Stimulated activated CD8-positive, alpha-beta memory T cell treated with anti-CD3 and anti-CD28 coated beads, Interleukin-12 subunit alpha, Interleukin-12 subunit beta, amount 100 ng/mL, for 1 hour (primary cell): ENCODE results near the gene NCBP2.

Experiments used
- DNase-seq: peaks from one replicate; pipeline ENCODE4 v3.0.0-alpha.2; 2020; ENCODE audit warnings: low read depth

The NCBP2 gene

GRCh38 chr3:196938576-196938975 lies 3.8 kb downstream of the NCBP2 start:
- no peak for DNase-seq

DNA sequence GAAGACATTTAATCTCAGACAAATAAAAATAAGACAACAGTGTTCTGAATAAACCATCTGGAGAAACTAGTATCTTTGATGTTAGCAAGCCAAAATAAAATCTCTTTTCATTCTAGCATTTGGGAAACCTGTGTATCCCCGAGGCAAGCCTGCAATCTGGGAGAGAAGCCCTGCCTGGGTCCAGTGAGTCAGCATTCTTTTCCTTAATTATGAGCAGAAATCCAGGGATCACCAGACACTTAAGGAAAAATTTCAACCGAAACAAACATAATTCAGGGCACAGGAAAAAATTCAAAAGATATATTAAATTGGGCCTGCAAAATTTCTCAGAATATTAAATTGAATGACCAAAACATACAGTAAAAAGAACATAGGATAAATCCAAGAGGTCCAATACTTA lies 4.2 kb downstream of the NCBP2 start:
- no peak for DNase-seq

GRCh38 chr3:196936288-196936687 lies 6.0 kb downstream of the NCBP2 start:
- no peak for DNase-seq

DNA sequence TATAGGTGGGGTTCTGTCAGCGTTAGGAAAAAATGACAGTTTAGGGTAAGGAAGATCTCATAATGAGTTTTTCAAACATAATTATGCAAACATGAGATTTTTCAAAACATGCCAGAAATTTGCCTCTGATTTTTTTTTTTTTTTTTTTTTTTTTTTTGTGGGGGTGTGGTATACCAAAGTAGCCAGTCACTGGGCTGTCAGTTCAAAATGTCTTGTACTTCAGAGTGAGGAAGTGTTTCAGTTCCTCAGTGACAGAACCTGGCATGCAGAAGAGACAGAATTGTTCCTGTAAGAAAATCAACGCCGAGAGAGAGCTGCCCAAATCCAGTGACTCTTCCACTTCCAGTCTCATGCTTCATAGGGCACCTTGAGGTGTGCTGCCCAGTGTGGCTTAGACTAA lies 9.7 kb downstream of the NCBP2 start:
- no peak for DNase-seq

DNA sequence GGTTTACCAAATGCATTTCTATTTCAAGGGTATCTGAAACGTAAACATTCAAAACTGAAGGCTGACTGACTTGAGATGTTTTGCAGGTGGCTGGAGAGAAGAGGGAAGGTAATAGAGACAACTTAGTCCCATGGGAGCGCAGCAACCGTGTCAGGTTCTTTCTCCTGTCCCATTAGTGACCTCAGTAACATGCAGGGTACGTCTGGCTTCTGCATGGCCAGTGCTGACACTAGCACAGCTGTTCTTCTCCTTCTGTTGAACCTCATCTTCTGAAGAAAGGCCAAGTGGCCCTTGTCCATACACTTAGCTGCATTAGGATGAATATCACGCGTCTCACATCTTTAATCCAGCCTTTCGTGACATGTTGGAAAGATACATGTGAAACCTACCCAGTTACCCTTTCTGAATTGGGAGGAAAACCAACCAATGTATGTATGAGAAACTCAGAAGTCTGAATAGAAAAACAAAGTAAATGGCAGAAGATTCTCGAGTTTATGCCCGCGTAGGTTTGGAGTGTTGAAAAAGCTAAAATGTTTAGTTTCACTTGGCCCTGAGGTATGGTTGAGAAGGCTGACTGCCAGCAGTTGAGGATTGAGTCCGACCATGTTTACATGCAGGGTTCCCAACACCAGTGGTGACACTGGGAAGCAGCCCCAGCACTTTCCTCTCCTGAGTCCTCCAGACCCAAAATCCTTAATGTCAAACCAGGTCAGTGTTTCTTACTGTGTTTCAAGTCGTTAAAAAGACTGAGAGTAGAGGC lies 10.3 kb downstream of the NCBP2 start:
- no peak for DNase-seq

- DNase-seq, result no peak
These were observed 11.2 kb downstream of the NCBP2 start for GRCh38 chr3:196931157-196931556.

DNA sequence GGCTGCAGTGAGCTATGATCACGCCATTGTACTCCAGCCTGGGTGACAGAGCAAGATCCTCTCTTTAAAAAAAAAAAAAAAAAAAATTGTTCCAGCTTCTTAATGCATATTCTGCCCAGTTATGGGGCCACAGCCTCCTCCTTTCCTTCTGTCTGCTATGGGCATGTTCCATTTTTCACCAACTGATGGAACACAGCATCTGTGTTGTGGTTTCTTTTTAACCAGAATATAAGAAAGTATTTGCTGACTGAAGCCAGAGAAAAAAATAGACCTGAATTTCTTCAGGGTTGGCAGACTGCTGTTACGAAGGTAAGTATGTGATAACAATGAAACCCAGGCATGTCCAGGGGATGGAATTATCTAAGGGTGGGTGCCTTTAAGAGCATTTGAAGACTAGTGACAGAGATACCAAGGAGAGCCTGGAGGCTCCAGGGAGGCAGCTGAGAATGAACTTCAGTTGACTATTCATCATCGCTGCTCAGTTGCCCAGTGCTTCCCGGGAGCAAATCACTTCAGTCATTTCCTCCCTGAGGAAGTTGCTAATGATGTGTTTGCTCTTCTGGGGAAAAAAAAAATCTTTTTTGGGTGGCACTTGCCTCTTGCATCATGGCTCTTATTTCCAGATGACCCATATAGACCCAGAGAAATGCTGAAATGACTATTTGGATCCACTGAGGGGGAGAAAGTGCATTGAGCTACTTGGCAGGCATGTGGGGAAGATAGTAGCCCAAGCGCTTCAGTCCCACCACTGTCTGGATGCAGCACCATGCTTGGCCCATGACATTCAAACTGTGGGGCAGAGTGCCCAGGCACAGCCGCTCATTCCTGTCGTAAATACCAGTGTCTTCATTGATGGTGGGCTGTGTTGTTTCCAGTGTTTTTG lies 14.5 kb downstream of the NCBP2 start:
- DNase-seq, result no peak

DNA sequence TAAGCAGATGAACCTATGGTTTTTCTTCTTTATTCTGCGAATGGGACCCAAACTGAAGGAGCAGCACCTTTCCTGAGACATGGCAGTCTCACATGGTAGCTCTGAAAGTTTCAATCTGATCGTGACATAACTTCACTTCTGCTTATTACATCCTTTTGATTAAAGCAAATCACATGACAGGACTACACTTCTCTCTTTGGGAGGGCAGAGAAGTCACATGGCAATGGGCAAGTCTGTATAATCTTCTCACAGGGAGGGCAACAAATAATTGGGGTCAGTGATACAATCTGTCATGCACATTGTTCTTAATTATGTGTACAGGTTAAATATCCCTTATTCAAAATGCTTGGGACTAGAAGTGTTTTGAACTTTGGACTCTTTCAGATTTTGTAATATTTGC lies 21.6 kb downstream of the NCBP2 start:
- no peak for DNase-seq

DNA sequence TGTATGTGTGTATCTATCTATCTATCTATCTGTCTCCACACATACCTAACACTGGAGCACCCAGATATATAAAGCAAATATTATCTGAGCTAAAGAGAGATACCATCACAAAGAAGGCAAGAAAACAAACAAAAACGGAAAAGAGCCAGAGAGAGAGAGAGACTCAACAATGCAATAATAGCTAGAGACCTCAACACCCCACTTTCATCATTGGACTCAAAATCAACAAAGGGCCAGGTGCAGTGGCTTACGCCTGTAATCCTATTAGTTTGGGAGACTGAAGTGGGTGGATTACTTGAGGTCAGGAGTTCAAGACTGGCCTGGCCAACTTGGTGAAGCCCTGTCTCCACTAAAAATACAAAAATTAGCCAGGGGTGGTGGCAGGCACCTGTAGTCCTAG lies 23.4 kb downstream of the NCBP2 start:
- DNase-seq, result no peak

DNA sequence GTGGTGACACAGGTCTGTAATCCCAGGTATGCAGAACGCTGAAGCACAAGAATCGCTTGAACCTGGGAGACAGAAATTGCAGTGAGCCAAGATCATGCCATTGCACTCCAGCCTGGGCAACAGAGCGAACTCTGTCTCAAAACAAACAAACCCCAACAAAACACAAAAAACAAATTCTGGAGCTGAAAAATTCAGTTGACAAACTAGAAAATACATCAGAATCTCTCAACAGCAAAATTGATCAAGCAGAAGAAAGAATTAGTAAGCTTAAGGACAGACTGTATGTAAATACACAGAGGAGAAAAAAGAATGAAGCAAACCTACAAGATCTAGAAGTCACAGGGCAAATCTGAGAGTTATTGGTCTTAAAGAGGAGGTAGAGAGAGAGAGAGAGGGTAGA lies 25.3 kb downstream of the NCBP2 start:
- DNase-seq, result no peak

- DNase-seq, result no peak
These were observed 26.1 kb downstream of the NCBP2 start for GRCh38 chr3:196916221-196916620.

- DNase-seq, result no peak
These were observed 27.0 kb downstream of the NCBP2 start for GRCh38 chr3:196915375-196915774.

DNA sequence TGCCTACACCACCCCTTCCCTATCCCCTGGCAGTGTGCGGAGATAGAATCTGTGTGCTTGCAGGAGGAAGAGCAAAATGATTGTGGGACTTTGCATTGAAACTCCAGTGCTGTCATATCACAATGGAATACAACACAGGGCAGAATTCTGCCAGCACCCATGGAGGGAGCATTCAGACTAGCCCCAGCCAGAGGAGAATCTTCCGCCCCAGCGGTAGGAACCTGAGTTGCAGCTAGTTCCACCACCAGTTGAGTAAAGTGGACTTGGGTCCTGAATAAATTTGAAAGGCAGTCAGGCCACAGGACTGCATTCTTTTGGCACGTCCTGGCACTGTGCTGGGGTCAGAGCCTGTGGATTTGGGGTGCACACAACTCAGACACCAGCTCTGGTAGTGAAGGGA lies 27.5 kb downstream of the NCBP2 start:
- no peak for DNase-seq

- no peak for DNase-seq
These were observed 38.6 kb downstream of the NCBP2 start for GRCh38 chr3:196903740-196904139.

DNA sequence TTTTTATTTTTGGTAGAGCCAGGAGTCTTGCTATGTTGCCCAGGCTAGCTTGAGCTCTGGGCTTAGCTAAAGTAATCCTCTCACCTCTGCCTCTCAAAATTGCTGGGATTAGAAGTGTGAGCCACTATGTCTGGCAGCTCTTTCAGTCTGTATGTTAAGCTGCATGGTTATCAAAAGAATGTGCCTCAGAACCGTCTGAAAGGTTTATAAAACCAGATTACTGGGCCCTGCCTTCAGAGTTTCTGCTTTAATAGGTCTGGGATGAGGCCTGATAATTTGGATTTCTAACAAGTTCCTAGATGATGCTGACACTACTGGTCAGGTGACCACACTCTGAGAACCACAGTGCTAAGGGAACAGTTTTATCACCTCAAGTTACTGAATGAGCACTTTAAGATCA lies 40.0 kb downstream of the NCBP2 start:
- no peak for DNase-seq

DNA sequence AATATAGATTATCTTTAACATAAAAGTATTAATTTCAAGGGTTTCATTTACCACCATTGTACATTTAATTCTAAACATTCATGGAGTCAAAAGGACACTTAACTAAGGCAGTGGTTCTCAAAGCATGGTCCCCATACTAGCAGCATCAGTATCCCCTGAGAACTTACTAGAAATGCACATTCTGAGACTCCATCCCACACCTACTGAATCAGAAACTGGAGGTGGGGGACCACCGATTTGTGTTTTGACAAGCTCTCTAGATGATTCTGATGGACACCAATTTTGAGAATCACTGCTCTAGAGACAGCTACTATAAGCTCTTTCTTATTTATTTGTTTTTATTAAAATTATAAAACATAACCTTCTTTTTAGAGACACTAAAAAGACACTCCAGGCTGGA lies 40.6 kb downstream of the NCBP2 start:
- DNase-seq, result no peak

- no peak for DNase-seq
These were observed 46.1 kb downstream of the NCBP2 start for GRCh38 chr3:196896229-196896628.

- no peak for DNase-seq
These were observed 47.6 kb downstream of the NCBP2 start for GRCh38 chr3:196894557-196895295.

- DNase-seq, result no peak
These were observed 52.3 kb downstream of the NCBP2 start for GRCh38 chr3:196889844-196890708.

DNA sequence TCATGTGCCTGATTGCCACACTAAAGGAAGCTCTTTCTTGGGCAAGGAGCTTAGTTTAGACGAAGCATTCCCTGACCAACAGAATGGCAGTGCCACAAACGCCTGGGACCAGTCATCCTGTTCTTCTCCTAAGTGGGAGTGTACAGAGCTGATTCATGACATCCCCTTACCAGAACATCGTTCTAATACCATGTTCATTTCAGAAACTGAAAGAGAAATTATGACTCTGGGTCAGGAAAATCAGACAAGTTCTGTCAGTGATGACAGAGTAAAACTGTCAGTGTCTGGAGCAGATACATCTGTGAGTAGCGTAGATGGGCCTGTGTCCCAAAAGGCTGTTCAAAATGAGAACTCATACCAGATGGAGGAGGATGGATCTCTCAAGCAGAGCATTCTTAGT lies 56.2 kb downstream of the NCBP2 start:
- DNase-seq, result no peak
